GM15510 (cell line): ENCODE results near the gene CFAP90.

Experiments used
- POLR2A ChIP-seq: IDR thresholded peaks from 3 replicates; pipeline ENCODE4 v1.6.1; 2011; ENCODE audit warnings: borderline replicate concordance; ENCODE audit not compliant: insufficient read length; ENCODE audit errors: extremely low read depth

The CFAP90 gene

GRCh38 chr5:7850395-7851239, at the start of gene CFAP90:
TSS of gene CFAP90 (minus strand) at chr5:7851133. CDS start at chr5:7851021, 112 bp downstream.
- TF ChIP-seq POLR2A: no peak

- TF ChIP-seq POLR2A: no peak
These were observed 46.2 kb upstream of the CFAP90 start for GRCh38 chr5:7897014-7897600.

GRCh38 chr5:7894860-7895259, 43.9 kb upstream of the CFAP90 start:
- no peak for TF ChIP-seq POLR2A

GRCh38 chr5:7894439-7894838, 43.5 kb upstream of the CFAP90 start:
- no peak for TF ChIP-seq POLR2A

- no peak for TF ChIP-seq POLR2A
These were observed 38.0 kb upstream of the CFAP90 start for GRCh38 chr5:7888901-7889300.

- TF ChIP-seq POLR2A: no peak
These were observed 36.0 kb upstream of the CFAP90 start for GRCh38 chr5:7886849-7887475.

- TF ChIP-seq POLR2A: no peak
These were observed 33.7 kb upstream of the CFAP90 start for GRCh38 chr5:7884491-7885267.

- TF ChIP-seq POLR2A: no peak
These were observed 32.0 kb upstream of the CFAP90 start for GRCh38 chr5:7882926-7883325.

GRCh38 chr5:7881816-7882215, 30.9 kb upstream of the CFAP90 start:
- no peak for TF ChIP-seq POLR2A

GRCh38 chr5:7881091-7881490, 30.2 kb upstream of the CFAP90 start:
- no peak for TF ChIP-seq POLR2A

GRCh38 chr5:7878381-7878873, 27.5 kb upstream of the CFAP90 start:
- TF ChIP-seq POLR2A: no peak

- TF ChIP-seq POLR2A: no peak
These were observed 26.9 kb upstream of the CFAP90 start for GRCh38 chr5:7877851-7878250.

- TF ChIP-seq POLR2A: no peak
These were observed 25.9 kb upstream of the CFAP90 start for GRCh38 chr5:7876867-7877266.

- TF ChIP-seq POLR2A: no peak
These were observed 24.2 kb upstream of the CFAP90 start for GRCh38 chr5:7875151-7875550.

GRCh38 chr5:7874639-7875038, 23.7 kb upstream of the CFAP90 start:
- TF ChIP-seq POLR2A: no peak
